SK-N-SH treated with all-trans-retinoic acid at 6 μM for 48 hours (cell line): ENCODE results near the gene NUCB1.

Experiments used
- CSDC2 ChIP-seq: fragments of 250-450 bp; sonication (Bioruptor Pico); IDR thresholded peaks from 2 replicates; pipeline ENCODE4 v1.5.0; 2020; ENCODE audit warnings: mild to moderate bottlenecking, moderate library complexity
- GLIS3 ChIP-seq: fragments of 250-450 bp; sonication (Bioruptor Pico); IDR thresholded peaks from 2 replicates; pipeline ENCODE4 v1.5.0; 2020; ENCODE audit warnings: mild to moderate bottlenecking, moderate library complexity
- SNAI2 ChIP-seq: fragments of 250-450 bp; sonication (Bioruptor Pico); IDR thresholded peaks from 2 replicates; pipeline ENCODE4 v1.5.0; 2020; ENCODE audit warnings: mild to moderate bottlenecking, moderate library complexity
- TOX ChIP-seq: fragments of 250-450 bp; sonication (Bioruptor Pico); IDR thresholded peaks from 2 replicates; pipeline ENCODE4 v1.8.0; 2021; ENCODE audit warnings: mild to moderate bottlenecking, moderate library complexity, borderline replicate concordance
- ZC3H10 ChIP-seq: fragments of 250-450 bp; sonication (Bioruptor Pico); IDR thresholded peaks from 2 replicates; pipeline ENCODE4 v1.5.1; 2021; ENCODE audit warnings: mild to moderate bottlenecking, moderate library complexity
- ZFP3 ChIP-seq: fragments of 250-450 bp; sonication (Bioruptor Pico); IDR thresholded peaks from 2 replicates; pipeline ENCODE4 v1.5.0; 2020; ENCODE audit warnings: mild to moderate bottlenecking, moderate library complexity
- TF ChIP-seq, protein P1 (sequence below): fragments of 250-450 bp; sonication (Bioruptor Pico); IDR thresholded peaks from 2 replicates; pipeline ENCODE4 v1.8.0; 2020; ENCODE audit warnings: mild to moderate bottlenecking, moderate library complexity, borderline replicate concordance
- TF ChIP-seq, protein P2 (sequence below): fragments of 250-450 bp; sonication (Bioruptor Pico); IDR thresholded peaks from 2 replicates; pipeline ENCODE4 v1.5.0; 2020; ENCODE audit warnings: mild to moderate bottlenecking, moderate library complexity
- TF ChIP-seq, protein P3 (sequence below): fragments of 250-450 bp; sonication (Bioruptor Pico); IDR thresholded peaks from 2 replicates; pipeline ENCODE4 v1.5.1; 2021; ENCODE audit warnings: mild to moderate bottlenecking, moderate library complexity

GRCh38 chr19:48862827-48863226 is 37.3 kb upstream of the NUCB1 start:
- no peak for TF ChIP-seq ZC3H10 (CRISPR knock-in tag)
- TF ChIP-seq, protein P1, sequence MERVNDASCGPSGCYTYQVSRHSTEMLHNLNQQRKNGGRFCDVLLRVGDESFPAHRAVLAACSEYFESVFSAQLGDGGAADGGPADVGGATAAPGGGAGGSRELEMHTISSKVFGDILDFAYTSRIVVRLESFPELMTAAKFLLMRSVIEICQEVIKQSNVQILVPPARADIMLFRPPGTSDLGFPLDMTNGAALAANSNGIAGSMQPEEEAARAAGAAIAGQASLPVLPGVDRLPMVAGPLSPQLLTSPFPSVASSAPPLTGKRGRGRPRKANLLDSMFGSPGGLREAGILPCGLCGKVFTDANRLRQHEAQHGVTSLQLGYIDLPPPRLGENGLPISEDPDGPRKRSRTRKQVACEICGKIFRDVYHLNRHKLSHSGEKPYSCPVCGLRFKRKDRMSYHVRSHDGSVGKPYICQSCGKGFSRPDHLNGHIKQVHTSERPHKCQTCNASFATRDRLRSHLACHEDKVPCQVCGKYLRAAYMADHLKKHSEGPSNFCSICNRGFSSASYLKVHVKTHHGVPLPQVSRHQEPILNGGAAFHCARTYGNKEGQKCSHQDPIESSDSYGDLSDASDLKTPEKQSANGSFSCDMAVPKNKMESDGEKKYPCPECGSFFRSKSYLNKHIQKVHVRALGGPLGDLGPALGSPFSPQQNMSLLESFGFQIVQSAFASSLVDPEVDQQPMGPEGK, result no peak
- TF ChIP-seq CSDC2 (CRISPR knock-in tag), result no peak
- no peak for TF ChIP-seq ZFP3 (CRISPR knock-in tag)
- TF ChIP-seq, protein P2, sequence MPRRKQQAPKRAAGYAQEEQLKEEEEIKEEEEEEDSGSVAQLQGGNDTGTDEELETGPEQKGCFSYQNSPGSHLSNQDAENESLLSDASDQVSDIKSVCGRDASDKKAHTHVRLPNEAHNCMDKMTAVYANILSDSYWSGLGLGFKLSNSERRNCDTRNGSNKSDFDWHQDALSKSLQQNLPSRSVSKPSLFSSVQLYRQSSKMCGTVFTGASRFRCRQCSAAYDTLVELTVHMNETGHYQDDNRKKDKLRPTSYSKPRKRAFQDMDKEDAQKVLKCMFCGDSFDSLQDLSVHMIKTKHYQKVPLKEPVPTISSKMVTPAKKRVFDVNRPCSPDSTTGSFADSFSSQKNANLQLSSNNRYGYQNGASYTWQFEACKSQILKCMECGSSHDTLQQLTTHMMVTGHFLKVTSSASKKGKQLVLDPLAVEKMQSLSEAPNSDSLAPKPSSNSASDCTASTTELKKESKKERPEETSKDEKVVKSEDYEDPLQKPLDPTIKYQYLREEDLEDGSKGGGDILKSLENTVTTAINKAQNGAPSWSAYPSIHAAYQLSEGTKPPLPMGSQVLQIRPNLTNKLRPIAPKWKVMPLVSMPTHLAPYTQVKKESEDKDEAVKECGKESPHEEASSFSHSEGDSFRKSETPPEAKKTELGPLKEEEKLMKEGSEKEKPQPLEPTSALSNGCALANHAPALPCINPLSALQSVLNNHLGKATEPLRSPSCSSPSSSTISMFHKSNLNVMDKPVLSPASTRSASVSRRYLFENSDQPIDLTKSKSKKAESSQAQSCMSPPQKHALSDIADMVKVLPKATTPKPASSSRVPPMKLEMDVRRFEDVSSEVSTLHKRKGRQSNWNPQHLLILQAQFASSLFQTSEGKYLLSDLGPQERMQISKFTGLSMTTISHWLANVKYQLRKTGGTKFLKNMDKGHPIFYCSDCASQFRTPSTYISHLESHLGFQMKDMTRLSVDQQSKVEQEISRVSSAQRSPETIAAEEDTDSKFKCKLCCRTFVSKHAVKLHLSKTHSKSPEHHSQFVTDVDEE (CRISPR knock-in tag), result no peak
- TF ChIP-seq, protein P3, sequence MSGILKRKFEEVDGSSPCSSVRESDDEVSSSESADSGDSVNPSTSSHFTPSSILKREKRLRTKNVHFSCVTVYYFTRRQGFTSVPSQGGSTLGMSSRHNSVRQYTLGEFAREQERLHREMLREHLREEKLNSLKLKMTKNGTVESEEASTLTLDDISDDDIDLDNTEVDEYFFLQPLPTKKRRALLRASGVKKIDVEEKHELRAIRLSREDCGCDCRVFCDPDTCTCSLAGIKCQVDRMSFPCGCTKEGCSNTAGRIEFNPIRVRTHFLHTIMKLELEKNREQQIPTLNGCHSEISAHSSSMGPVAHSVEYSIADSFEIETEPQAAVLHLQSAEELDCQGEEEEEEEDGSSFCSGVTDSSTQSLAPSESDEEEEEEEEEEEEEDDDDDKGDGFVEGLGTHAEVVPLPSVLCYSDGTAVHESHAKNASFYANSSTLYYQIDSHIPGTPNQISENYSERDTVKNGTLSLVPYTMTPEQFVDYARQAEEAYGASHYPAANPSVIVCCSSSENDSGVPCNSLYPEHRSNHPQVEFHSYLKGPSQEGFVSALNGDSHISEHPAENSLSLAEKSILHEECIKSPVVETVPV (CRISPR knock-in tag), result no peak
- no peak for TF ChIP-seq TOX
- no peak for TF ChIP-seq GLIS3
- TF ChIP-seq SNAI2 (CRISPR knock-in tag), result no peak
